ENCODE data around the gene UBQLN2.
"Not testable (repeated sequence)": the region's sequence is repeated elsewhere in the genome, so short reads cannot be mapped to it uniquely, and the experiment has no call there.

Gene UBQLN2

DNA sequence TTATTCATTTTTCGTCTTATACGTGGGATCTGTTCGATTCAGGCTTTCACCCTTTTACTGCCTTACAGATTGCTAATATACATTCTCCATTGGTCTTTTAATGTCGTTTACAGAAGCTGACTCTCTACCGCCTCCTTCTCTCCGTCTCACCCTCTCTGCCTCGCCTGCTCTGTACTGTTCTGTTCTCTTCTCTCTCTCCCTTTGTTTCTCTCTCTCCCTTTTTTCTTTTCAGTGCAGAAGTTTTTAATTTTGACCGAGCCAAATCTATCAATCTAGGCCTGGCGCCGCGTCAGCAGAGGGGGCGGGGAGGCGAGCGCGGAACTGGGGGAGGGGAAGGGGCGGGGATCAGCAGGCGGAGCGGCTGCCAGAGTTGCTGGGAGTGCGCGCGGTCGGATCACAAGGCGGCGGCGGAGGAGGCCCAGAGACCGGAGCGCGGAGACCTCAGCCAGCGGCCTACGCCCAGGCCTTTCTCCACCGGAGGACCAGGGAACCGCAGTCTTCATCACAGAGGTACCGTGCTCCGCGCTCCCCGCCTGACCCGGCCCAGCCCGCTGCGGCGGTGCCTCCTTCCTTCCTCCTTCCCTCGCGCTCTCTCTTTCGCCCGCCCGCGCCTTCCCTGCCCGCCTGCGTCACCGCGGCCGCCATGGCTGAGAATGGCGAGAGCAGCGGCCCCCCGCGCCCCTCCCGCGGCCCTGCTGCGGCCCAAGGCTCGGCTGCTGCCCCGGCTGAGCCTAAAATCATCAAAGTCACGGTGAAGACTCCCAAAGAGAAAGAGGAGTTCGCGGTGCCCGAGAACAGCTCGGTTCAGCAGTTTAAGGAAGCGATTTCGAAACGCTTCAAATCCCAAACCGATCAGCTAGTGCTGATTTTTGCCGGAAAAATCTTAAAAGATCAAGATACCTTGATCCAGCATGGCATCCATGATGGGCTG, at the start of gene UBQLN2:
TSS of gene UBQLN2 (plus strand) at position 397 of the 931 bp plus-strand sequence. CDS start at position 644, 247 bp downstream.
- Mint-ChIP-seq H3K27ac (peak within 1 kb of the TSS; percentile 95), H3K36me3 (ENCODE audit: low read depth) (peaks cover 24% of the 10 kb centered on the region), H3K4me3 (peak within 1 kb of the TSS; percentile 89), H3K27me3 (ENCODE audit: low read depth) (no peaks in the 10 kb centered on the region), H3K4me1 (ENCODE audit: low read depth) (peaks cover 9% of the 10 kb centered on the region), H3K9me3 (no peaks in the 10 kb centered on the region)

DNA sequence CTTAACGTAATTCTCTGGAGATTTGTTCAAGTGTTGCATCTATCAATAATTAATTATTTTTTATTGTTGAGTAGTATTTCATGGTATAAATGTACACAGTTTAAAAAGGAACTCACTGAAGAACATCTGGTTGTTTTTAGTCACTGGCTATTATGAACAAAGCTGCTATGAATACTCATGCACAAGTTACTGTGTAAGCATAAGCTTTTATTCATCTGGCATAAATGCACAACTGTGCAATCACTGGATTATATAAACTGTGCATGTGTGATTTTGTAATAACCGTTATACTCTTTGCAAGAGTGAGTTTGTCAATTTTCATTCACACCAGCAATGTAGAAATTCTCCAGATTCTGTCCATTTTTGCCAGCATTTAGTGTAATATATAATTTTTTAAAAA, 43.8 kb upstream of the UBQLN2 start:
- H3K27me3 Mint-ChIP-seq (ENCODE audit: low read depth), result no peaks in the 10 kb centered on the region
- no peak overlapping the region for H3K27ac Mint-ChIP-seq
- no peak overlapping the region for H3K4me3 Mint-ChIP-seq
- no peaks in the 10 kb centered on the region for H3K4me1 Mint-ChIP-seq (ENCODE audit: low read depth)
- no peaks in the 10 kb centered on the region for H3K36me3 Mint-ChIP-seq (ENCODE audit: low read depth)
- H3K9me3 Mint-ChIP-seq, result peaks cover 7% of the 10 kb centered on the region

GRCh38 chrX:56529482-56530007, 33.9 kb upstream of the UBQLN2 start:
- H3K27me3 Mint-ChIP-seq (ENCODE audit: low read depth); H3K27ac Mint-ChIP-seq; H3K4me1 Mint-ChIP-seq (ENCODE audit: low read depth); H3K36me3 Mint-ChIP-seq (ENCODE audit: low read depth); H3K4me3 Mint-ChIP-seq; H3K9me3 Mint-ChIP-seq: not testable (repeated sequence)

DNA sequence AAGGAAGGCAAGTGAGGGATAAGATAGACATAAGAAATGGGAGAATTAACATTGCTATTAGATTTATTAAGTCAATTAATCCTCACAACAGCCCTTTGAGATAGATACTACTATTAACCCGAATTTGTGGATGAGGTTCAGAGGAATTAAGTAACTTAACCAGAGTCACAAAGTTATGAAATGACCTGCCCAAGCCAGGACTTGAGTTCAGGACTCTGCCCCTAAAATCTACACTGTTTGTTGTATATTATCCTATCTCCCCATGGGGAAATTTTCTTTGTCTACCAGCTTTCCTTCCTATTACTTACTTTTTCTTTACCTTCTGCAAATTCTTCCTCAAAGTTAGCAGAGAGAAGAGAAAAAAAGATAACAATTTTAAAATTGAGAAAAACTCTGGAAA, 33.4 kb upstream of the UBQLN2 start:
- Mint-ChIP-seq H3K9me3 (peaks cover 3% of the 10 kb centered on the region), H3K27ac (no peak overlapping the region), H3K36me3 (ENCODE audit: low read depth) (no peaks in the 10 kb centered on the region), H3K4me1 (ENCODE audit: low read depth) (no peaks in the 10 kb centered on the region), H3K4me3 (no peak overlapping the region), H3K27me3 (ENCODE audit: low read depth) (no peaks in the 10 kb centered on the region)

DNA sequence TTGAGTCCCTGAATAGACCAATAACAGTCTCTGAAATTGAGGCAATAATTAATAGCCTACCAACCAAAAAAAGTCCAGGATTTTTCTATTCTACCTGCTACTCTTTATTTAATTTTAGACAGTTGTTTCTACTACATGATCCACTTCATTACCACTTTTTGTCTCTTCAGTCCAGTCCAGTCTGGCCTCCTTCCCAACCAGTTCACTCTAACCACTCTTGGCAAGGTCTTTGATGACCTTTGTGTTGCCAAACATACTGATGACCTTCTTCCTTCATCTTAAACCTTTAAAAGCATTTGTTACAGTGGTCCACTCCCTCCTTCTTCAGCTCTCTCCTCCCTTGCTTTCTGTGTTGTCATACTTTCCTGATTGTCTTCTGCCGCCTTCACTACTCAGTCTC, 12.8 kb upstream of the UBQLN2 start:
- H3K36me3 Mint-ChIP-seq (ENCODE audit: low read depth), result peaks cover 11% of the 10 kb centered on the region
- H3K4me1 Mint-ChIP-seq (ENCODE audit: low read depth), result peaks cover 3% of the 10 kb centered on the region
- H3K4me3 Mint-ChIP-seq, result no peak overlapping the region
- no peak overlapping the region for H3K27ac Mint-ChIP-seq
- no peaks in the 10 kb centered on the region for H3K27me3 Mint-ChIP-seq (ENCODE audit: low read depth)
- H3K9me3 Mint-ChIP-seq, result peaks cover 24% of the 10 kb centered on the region

GRCh38 chrX:56554870-56555269, 8.6 kb upstream of the UBQLN2 start:
- Mint-ChIP-seq H3K36me3 (ENCODE audit: low read depth) (peaks cover 4% of the 10 kb centered on the region), H3K27me3 (ENCODE audit: low read depth) (no peaks in the 10 kb centered on the region), H3K4me3 (no peak overlapping the region), H3K9me3 (peaks cover 5% of the 10 kb centered on the region), H3K27ac (no peak overlapping the region), H3K4me1 (ENCODE audit: low read depth) (peaks cover 1% of the 10 kb centered on the region)

DNA sequence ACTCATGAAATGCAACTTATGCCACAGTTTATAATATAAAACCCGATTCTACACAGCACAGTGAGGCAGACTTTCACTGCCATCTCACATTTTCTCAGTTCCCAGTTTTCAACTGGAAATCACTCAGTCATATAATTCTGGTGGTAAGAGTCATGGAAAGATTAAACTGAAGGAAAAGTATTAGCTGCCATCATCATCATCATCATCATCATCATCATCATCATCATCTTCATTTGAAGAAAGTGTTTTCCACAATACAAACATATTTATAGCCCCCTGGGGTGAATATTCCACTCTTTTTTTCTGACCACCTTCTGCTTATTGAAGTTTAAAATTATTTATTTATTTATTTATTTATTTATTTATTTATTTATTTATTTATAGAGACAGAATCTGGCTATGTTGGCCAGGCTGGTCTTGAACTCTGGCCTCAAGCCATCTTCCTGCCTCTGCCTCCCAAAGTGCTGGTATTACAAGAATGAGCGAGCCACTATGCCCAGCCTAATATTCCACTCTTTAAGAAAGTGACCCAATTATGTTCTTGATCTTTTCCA, 6.0 kb upstream of the UBQLN2 start:
- no peaks in the 10 kb centered on the region for H3K27me3 Mint-ChIP-seq (ENCODE audit: low read depth)
- H3K27ac Mint-ChIP-seq, result no peak overlapping the region
- no peaks in the 10 kb centered on the region for H3K4me1 Mint-ChIP-seq (ENCODE audit: low read depth)
- peaks cover 1% of the 10 kb centered on the region for H3K36me3 Mint-ChIP-seq (ENCODE audit: low read depth)
- no peaks in the 10 kb centered on the region for H3K9me3 Mint-ChIP-seq
- H3K4me3 Mint-ChIP-seq, result no peak overlapping the region

- peak overlapping the region; percentile 89 for H3K4me3 Mint-ChIP-seq
- peak overlapping the region; percentile 95 for H3K27ac Mint-ChIP-seq
- no peaks in the 10 kb centered on the region for H3K27me3 Mint-ChIP-seq (ENCODE audit: low read depth)
- peaks cover 13% of the 10 kb centered on the region for H3K4me1 Mint-ChIP-seq (ENCODE audit: low read depth)
- peaks cover 28% of the 10 kb centered on the region for H3K36me3 Mint-ChIP-seq (ENCODE audit: low read depth)
- H3K9me3 Mint-ChIP-seq, result no peaks in the 10 kb centered on the region
Measured at GRCh38 chrX:56564164-56564885, 898 bp downstream of the UBQLN2 start.

GRCh38 chrX:56564921-56565840, 1.8 kb downstream of the UBQLN2 start:
- Mint-ChIP-seq H3K27ac (peak overlapping the region; percentile 55), H3K36me3 (ENCODE audit: low read depth) (peaks cover 29% of the 10 kb centered on the region), H3K27me3 (ENCODE audit: low read depth) (no peaks in the 10 kb centered on the region), H3K4me1 (ENCODE audit: low read depth) (peaks cover 19% of the 10 kb centered on the region), H3K4me3 (peak overlapping the region; percentile 89), H3K9me3 (no peaks in the 10 kb centered on the region)

GRCh38 chrX:56569378-56570057, 6.1 kb downstream of the UBQLN2 start:
- no peak overlapping the region for H3K4me3 Mint-ChIP-seq
- H3K4me1 Mint-ChIP-seq (ENCODE audit: low read depth), result peaks cover 29% of the 10 kb centered on the region
- no peak overlapping the region for H3K27ac Mint-ChIP-seq
- no peaks in the 10 kb centered on the region for H3K27me3 Mint-ChIP-seq (ENCODE audit: low read depth)
- H3K9me3 Mint-ChIP-seq, result no peaks in the 10 kb centered on the region
- peaks cover 36% of the 10 kb centered on the region for H3K36me3 Mint-ChIP-seq (ENCODE audit: low read depth)

- Mint-ChIP-seq H3K27ac (no peak overlapping the region), H3K4me3 (no peak overlapping the region), H3K4me1 (ENCODE audit: low read depth) (peaks cover 33% of the 10 kb centered on the region), H3K36me3 (ENCODE audit: low read depth) (peaks cover 40% of the 10 kb centered on the region), H3K27me3 (ENCODE audit: low read depth) (no peaks in the 10 kb centered on the region), H3K9me3 (peaks cover 2% of the 10 kb centered on the region)
Measured at GRCh38 chrX:56572975-56573374, 9.5 kb downstream of the UBQLN2 start.

DNA sequence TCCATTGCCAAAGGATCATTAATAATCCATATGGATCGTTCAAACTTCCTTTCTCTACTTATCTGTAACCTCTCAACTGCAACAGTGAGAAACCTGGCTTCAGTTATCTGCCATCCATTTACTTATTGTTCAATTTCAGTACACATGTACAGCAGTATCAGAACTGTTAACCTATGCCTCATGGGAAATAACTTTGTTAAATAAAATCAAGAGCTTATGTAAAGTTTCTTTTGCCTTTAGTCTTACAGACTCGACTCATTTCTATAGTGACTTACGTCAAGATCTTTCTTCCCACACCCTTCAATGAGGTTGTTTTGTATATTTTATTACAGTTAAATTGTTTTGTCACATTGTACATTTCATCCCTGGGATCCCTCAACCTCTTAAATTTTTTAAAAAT, 11.4 kb downstream of the UBQLN2 start:
- H3K27ac Mint-ChIP-seq, result no peak overlapping the region

DNA sequence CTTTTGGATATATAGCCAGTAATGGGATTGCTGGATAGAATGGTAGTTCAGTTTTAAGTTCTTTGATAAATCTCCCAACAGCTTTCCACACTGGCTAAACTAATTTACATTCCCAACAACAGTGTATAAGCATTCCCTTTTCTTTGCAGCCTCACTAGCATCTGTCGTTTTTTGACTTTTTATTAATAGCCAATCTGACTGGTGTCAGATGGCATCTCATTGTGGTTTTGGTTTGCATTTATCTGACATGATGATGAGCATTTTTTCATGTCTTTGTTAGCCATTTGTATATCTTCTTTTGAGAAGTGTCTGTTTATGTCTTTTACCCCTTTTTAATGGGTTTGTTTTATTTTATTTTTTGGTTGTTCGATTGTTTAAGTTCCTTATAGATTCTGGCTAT, 13.3 kb downstream of the UBQLN2 start:
- no peaks in the 10 kb centered on the region for H3K27me3 Mint-ChIP-seq (ENCODE audit: low read depth)
- H3K27ac Mint-ChIP-seq, result no peak overlapping the region
- H3K4me1 Mint-ChIP-seq (ENCODE audit: low read depth), result peaks cover 41% of the 10 kb centered on the region
- peaks cover 55% of the 10 kb centered on the region for H3K36me3 Mint-ChIP-seq (ENCODE audit: low read depth)
- H3K4me3 Mint-ChIP-seq, result no peak overlapping the region
- H3K9me3 Mint-ChIP-seq, result peaks cover 20% of the 10 kb centered on the region

More for the DNA sequence above, 11.4 kb downstream of the UBQLN2 start:
- peaks cover 10% of the 10 kb centered on the region for H3K9me3 Mint-ChIP-seq
- H3K4me1 Mint-ChIP-seq (ENCODE audit: low read depth), result peaks cover 39% of the 10 kb centered on the region
- no peak overlapping the region for H3K4me3 Mint-ChIP-seq
- H3K36me3 Mint-ChIP-seq (ENCODE audit: low read depth), result peaks cover 49% of the 10 kb centered on the region
- no peaks in the 10 kb centered on the region for H3K27me3 Mint-ChIP-seq (ENCODE audit: low read depth)
